Dedifferentiated amniotic fluid mesenchymal stem cell (primary cell): ENCODE results near the gene ATF7IP2.

Source experiments
- DNase-seq: peaks from one replicate; pipeline ENCODE4 v3.0.0-alpha.2; 2016; ENCODE audit errors: extremely low spot score

ATF7IP2 gene

GRCh38 chr16:10511829-10512228 lies 126.0 kb downstream of the ATF7IP2 start:
- DNase-seq: no peak

GRCh38 chr16:10514369-10515055 lies 128.7 kb downstream of the ATF7IP2 start:
- peak; percentile 70 for DNase-seq

- DNase-seq: no peak
Measured at GRCh38 chr16:10517868-10518267, 132.0 kb downstream of the ATF7IP2 start.

GRCh38 chr16:10518479-10519041 lies 132.7 kb downstream of the ATF7IP2 start:
- DNase-seq: no peak

- no peak for DNase-seq
Measured at GRCh38 chr16:10519297-10519696, 133.4 kb downstream of the ATF7IP2 start.

GRCh38 chr16:10519929-10520868 lies 134.3 kb downstream of the ATF7IP2 start:
- DNase-seq: no peak

- no peak for DNase-seq
Measured at GRCh38 chr16:10520869-10521578, 135.2 kb downstream of the ATF7IP2 start.

- peak; percentile 30 for DNase-seq
Measured at GRCh38 chr16:10521681-10522274, 135.9 kb downstream of the ATF7IP2 start.

- DNase-seq: no peak
Measured at GRCh38 chr16:10522966-10523365, 137.1 kb downstream of the ATF7IP2 start.

GRCh38 chr16:10525214-10525825 lies 139.5 kb downstream of the ATF7IP2 start:
- no peak for DNase-seq

- DNase-seq: no peak
Measured at GRCh38 chr16:10526962-10527361, 141.1 kb downstream of the ATF7IP2 start.

GRCh38 chr16:10528635-10529034 lies 142.8 kb downstream of the ATF7IP2 start:
- DNase-seq: no peak

GRCh38 chr16:10529895-10530669 lies 144.2 kb downstream of the ATF7IP2 start:
- no peak for DNase-seq

GRCh38 chr16:10530685-10531084 lies 144.8 kb downstream of the ATF7IP2 start:
- no peak for DNase-seq

GRCh38 chr16:10531582-10531981 lies 145.7 kb downstream of the ATF7IP2 start:
- DNase-seq: no peak
